ENCODE results near the gene SCCPDH.
"Not testable (repeated sequence)": the region's sequence is repeated elsewhere in the genome, so short reads cannot be mapped to it uniquely, and the experiment has no call there.

SCCPDH gene

GRCh38 chr1:246801241-246802020 is 77.2 kb downstream of the SCCPDH start:
- no peak for DNase-seq

DNA sequence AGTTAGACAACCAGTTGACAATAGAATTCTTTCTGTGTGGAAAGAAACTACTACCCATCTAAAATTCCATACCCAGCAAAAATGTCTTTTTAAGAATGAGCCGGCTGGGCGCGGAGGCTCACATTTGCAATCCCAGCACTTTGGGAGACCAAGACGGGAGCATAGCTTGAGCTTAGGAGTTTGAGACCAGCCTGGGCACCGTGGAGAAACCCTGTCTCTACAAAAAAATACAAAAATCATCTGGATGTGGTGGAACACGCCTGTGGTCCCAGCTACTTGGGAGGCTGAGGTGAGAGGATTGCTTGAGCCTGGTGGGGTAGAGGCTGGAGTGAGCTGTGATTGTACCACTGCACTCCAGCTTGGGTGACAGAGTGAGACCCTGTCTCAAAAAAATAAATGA is 79.2 kb downstream of the SCCPDH start:
- DNase-seq, result no peak

DNA sequence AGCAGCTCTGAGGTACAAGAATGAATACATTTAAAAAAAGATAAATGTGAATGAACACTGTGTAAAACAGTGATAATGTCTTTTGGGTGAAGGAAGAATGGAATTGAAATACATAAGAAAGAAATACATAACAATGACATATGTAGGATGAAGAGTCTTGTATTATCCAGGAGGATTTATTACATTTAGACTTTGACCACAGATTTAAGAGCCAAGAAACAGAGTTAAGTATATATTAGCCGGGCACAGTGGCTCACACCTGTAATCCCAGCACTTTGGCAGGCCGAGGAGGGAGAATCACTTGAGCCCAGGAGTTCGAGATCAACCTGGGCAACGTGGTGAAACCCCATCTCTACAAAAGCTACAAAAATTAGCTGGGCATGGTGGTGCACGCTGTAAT is 79.7 kb downstream of the SCCPDH start:
- DNase-seq, result no peak

- DNase-seq, result no peak
Observed at GRCh38 chr1:246805135-246805716, 81.0 kb downstream of the SCCPDH start.

- no peak for DNase-seq
Observed at GRCh38 chr1:246809473-246809872, 85.3 kb downstream of the SCCPDH start.

DNA sequence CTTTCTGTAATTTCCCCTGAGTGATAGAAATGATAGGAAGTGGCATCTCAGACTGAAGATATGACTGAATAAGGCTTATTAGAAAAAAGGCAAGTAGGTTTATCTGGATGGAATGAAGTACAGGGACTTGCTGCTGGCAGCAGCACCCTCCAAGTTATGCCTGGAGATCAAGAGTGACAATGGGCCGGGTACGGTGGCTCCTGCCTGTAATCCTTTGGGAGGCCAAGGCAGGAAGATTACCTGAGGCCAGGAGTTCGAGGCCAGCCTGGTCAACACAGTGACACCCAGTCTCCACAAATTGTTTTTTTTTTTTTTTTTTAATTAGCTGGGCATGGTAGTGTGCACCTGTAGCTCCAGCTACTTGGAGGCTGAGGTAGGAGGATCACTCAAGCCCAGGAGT is 87.8 kb downstream of the SCCPDH start:
- DNase-seq, result no peak

DNA sequence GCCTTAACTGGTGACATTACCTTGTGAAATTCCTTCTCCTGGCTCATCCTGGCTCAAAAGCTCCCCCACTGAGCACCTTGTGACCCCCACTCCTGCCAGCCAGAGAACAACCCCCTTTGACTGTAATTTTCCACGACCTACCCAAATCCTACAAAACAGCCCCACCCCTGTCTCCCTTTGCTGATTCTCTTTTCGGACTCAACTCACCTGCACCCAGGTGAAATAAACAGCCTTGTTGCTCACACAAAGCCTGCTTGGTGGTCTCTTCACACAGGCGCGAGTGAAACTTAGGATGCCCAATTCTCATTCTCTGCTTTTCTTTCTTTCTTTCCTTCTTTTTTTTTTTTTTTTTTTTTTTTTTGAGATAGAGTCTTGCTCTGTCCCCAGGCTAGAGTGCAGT is 89.1 kb downstream of the SCCPDH start:
- not testable (repeated sequence) for DNase-seq

GRCh38 chr1:246814890-246815289 is 90.7 kb downstream of the SCCPDH start:
- DNase-seq, result no peak

- no peak for DNase-seq
Observed at GRCh38 chr1:246815693-246816270, 91.6 kb downstream of the SCCPDH start.
